CD4-positive, alpha-beta T cell treated with Interleukin-10 for 1 hour (primary cell): ENCODE measurements around the gene CLSTN1.

Experiments
- DNase-seq: peaks from one replicate; pipeline ENCODE4 v3.0.0-alpha.2; 2020

CLSTN1 gene

GRCh38 chr1:9823943-9824701, at the start of gene CLSTN1:
CLSTN1 (minus strand) TSS chr1:9823965; CDS start chr1:9823733, 232 bp downstream.
- peak; percentile 94 for DNase-seq

- no peak for DNase-seq
Observed at GRCh38 chr1:9873385-9873784, 49.6 kb upstream of the CLSTN1 start.

- no peak for DNase-seq
Observed at GRCh38 chr1:9872430-9873165, 48.8 kb upstream of the CLSTN1 start.

- DNase-seq: no peak
Observed at GRCh38 chr1:9871707-9872425, 48.1 kb upstream of the CLSTN1 start.

GRCh38 chr1:9871021-9871420, 47.3 kb upstream of the CLSTN1 start:
- DNase-seq: no peak

- no peak for DNase-seq
Observed at GRCh38 chr1:9870572-9870971, 46.8 kb upstream of the CLSTN1 start.

- DNase-seq: no peak
Observed at GRCh38 chr1:9869831-9870251, 46.1 kb upstream of the CLSTN1 start.

- DNase-seq: no peak
Observed at GRCh38 chr1:9868244-9868590, 44.5 kb upstream of the CLSTN1 start.

- peak; percentile 88 for DNase-seq
Observed at GRCh38 chr1:9867408-9868243, 43.9 kb upstream of the CLSTN1 start.

- no peak for DNase-seq
Observed at GRCh38 chr1:9866836-9867235, 43.1 kb upstream of the CLSTN1 start.

- DNase-seq: no peak
Observed at GRCh38 chr1:9865724-9866123, 42.0 kb upstream of the CLSTN1 start.

GRCh38 chr1:9863371-9863770, 39.6 kb upstream of the CLSTN1 start:
- no peak for DNase-seq

- DNase-seq: no peak
Observed at GRCh38 chr1:9861360-9861759, 37.6 kb upstream of the CLSTN1 start.

- DNase-seq: no peak
Observed at GRCh38 chr1:9860887-9861286, 37.1 kb upstream of the CLSTN1 start.

- no peak for DNase-seq
Observed at GRCh38 chr1:9859281-9860014, 35.7 kb upstream of the CLSTN1 start.

GRCh38 chr1:9858293-9859035, 34.7 kb upstream of the CLSTN1 start:
- DNase-seq: no peak

- no peak for DNase-seq
Observed at GRCh38 chr1:9855186-9855585, 31.4 kb upstream of the CLSTN1 start.

- DNase-seq: no peak
Observed at GRCh38 chr1:9853249-9853595, 29.5 kb upstream of the CLSTN1 start.

- DNase-seq: no peak
Observed at GRCh38 chr1:9852410-9853248, 28.9 kb upstream of the CLSTN1 start.

- DNase-seq: no peak
Observed at GRCh38 chr1:9852004-9852403, 28.2 kb upstream of the CLSTN1 start.
